OCI-LY3 (cell line): ENCODE results near the gene TMEM242.

Experiments
- EZH2phosphoT487 ChIP-seq: fragments of 200-600 bp; shearing (Covaris generic); IDR thresholded peaks from 2 replicates; pipeline ENCODE4 v1.6.1; 2018; ENCODE audit warnings: antibody characterized with exemption, mixed run types, low read depth
- TF ChIP-seq, protein P1 (sequence below): fragments of 200-600, 300-600 bp; sonication (generic); IDR thresholded peaks from 2 replicates; pipeline ENCODE4 v1.5.1; 2014; ENCODE audit warnings: antibody characterized with exemption, low read length, low read depth

DNA sequence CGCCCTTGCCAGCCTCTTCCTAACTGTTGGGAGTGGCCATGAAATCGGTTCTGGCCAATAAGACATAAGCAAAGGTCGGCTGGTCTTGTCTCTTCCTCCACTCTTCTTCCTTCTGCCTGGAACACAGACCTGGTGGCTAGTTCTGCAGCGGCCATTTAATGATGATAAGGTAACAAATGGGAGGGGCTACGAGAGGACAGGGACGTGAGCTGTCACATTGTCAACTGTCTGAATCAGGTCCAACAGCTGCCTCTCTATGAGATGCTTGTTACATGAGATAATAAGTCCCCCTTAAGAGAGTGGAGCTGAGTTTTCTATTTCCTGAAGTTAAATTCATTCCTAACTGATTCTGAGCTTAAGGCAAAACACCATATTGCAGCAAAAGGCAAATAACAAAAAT, 12.5 kb upstream of the TMEM242 start:
- TF ChIP-seq, protein P1, sequence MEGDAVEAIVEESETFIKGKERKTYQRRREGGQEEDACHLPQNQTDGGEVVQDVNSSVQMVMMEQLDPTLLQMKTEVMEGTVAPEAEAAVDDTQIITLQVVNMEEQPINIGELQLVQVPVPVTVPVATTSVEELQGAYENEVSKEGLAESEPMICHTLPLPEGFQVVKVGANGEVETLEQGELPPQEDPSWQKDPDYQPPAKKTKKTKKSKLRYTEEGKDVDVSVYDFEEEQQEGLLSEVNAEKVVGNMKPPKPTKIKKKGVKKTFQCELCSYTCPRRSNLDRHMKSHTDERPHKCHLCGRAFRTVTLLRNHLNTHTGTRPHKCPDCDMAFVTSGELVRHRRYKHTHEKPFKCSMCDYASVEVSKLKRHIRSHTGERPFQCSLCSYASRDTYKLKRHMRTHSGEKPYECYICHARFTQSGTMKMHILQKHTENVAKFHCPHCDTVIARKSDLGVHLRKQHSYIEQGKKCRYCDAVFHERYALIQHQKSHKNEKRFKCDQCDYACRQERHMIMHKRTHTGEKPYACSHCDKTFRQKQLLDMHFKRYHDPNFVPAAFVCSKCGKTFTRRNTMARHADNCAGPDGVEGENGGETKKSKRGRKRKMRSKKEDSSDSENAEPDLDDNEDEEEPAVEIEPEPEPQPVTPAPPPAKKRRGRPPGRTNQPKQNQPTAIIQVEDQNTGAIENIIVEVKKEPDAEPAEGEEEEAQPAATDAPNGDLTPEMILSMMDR: no peak
- no peak for TF ChIP-seq EZH2phosphoT487
